NCI-H2196 treated with DMSO at 0.1 percent for 48 hours (cell line): ENCODE measurements around the gene WDR20.
"Not testable (repeated sequence)": the region's sequence is repeated elsewhere in the genome, so short reads cannot be mapped to it uniquely, and the experiment has no call there.

Experiments
- DNase-seq: peaks from one replicate; lab custom pipeline; 2025; ENCODE audit not compliant: unreplicated experiment; lab: John Stamatoyannopoulos, UW

Gene WDR20

DNA sequence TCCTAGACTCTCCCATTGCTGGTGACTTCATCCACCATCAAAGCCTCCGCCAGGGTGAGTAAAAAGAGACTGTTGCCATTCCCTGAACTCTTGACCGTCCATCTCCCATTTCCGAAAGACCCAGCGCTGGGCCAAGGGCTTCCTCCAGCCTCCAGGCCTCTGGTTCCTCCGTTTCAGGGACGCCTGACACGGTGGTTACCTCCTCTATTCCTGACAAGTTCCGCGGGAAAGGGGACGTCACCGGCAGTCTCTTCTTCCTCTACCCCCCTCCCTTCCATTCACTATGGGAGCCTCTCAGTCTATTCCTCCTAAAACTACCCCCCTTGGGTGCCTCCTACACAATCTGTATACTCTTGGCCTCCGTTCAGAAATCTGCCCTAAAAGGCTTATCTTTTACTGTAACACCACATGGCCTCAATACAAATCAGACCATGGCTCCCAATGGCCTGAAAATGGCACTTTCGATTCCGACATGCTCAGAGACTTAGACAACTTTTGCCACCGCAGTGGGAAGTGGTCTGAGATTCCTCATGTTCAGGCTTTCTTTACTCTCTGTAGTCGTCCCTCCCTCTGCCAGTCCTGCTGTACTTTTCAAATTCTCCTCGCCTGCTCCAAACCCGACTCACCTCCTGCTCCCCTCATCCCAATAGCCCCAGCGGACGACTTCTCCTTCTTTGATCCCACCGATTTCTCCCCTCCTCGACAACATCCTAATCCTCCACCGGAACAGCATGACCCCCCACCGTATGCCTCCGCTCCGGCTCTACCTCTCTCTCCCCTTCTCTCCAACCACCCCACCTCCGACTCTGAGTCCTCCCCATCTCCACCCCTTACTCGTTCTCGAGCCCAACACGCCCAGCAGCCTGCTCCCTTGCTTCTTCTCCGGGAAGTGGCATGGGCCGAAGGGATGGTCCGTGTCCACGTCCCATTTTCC lies 94.9 kb downstream of the WDR20 start:
- DNase-seq: no peak

- peak; percentile 0 for DNase-seq
Observed at GRCh38 chr14:102235275-102235897, 95.7 kb downstream of the WDR20 start.

DNA sequence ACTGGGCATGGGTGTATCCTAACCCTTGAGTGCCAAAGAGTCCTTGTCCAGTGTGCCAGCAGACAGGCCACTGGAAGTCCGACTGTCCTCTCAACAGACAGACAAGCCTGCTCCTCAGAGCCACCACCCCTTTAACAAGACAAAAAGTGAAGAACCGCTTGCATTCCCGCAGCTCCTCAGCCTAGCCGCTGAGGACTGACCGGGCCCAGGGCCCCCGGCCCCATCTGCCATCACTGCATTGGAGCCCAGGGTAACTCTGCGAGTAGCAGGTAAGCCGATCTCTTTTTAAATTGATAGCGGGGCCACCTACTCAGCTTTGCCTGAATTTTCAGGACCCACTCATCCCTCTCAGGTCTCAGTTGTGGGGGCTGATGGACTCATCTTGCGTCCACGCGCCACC lies 96.3 kb downstream of the WDR20 start:
- no peak for DNase-seq

DNA sequence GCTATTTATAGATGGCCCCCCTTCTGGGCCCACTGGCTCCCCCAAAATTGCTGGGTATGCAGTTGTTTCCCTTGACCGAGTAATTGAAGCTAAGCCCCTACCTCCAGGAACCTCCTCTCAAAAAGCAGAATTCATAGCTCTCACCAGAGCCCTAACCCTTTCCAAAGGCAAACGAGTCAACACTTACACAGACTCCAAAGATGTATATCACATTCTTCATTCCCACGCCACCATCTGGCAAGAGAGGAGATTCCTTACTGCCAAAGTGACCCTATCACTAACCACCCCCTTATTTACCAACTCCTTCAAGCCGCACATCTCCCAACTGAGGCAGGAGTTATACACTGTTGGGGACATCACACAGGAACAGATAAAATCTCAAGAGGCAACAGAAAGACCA lies 98.4 kb downstream of the WDR20 start:
- DNase-seq: no peak

DNA sequence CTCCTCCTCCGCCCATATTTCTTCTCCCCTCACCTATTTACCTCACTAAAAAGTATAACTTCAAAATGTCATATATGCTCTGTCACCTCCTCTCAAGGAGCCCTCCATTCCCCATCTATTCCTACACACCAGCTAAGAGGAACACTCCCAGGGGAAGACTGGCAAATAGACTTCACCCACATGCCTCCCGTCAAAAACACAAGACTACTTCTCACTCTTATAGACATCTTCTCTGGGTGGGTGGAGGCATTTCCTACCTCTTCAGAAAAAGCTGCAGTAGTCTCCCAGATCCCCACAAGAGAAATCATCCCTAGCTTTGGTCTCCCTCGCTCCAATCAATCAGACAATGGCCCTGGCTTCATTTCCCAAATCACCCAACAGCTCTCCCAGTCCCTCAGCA lies 99.1 kb downstream of the WDR20 start:
- no peak for DNase-seq

- DNase-seq: no peak
Observed at GRCh38 chr14:102239231-102239630, 99.5 kb downstream of the WDR20 start.

DNA sequence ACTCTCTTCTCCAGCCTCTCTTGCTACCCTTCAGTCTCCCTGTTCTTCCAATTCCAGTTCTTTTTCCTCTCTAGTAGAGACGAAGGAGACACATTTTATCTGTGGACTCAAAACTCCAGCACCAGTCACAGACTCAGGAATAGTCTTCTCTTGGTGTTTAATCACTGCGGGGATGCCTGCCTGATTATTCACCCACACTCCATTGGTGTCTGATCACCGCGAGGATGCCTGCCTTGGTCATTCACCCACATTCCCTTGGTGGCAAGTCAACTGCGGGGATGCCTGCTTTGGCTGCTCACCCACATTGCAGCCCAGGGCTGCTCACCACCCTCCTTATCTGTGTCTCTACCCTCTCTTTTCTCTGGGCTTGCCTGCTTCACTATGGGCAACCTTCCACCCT lies 100.8 kb downstream of the WDR20 start:
- not testable (repeated sequence) for DNase-seq

DNA sequence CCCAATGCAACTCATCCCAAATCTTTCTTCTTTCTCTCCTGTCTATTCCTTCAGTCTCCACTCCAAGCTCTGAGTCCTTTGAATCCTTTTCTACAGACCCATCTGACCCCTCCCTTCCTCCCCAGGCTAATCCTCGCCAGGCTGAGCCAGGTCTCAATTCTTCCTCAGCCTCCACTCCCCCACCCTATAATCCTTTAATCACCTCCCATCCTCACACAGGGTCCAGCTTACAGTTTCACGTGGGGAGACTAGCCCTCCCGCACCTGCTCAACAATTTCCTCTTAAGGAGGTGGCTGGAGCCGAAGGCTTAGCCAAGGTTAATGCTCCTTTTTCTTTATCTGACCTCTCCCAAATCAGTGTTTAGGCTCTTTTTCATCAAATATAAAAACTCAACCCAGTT lies 101.5 kb downstream of the WDR20 start:
- DNase-seq: no peak

DNA sequence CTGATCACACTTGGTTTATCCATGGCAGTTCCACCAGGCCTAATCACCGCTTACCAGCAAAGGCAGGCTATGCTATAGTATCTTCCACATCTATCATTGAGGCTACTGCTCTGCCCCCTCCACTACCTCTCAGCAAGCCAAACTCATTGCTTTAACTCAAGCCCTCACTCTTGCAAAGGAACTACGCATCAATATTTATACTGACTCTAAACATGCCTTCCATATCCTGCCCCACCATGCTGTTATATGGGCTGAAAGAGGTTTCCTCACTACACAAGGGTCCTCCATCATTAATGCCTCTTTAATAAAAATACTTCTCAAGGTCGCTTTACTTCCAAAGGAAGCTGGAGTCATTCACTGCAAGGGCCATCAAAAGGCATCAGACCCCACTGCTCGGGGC lies 104.1 kb downstream of the WDR20 start:
- not testable (repeated sequence) for DNase-seq

DNA sequence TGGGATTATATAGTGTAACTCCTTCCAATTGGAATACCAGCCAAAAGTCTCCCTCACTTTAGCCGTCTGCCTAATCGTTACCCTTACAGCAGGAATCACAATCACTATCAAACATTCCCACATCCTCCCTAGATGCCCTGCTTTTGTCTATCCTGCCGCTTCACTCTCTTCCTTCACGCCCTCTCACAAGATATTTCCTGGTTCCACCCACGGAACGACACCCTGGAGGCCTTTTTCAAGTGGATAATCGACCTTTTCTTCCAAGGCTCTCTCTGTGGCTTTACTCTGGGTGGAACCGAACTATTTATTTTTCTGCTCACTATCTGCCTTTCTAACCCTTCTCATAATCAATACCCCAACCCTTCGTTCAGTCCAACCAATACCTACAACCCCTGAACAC lies 106.4 kb downstream of the WDR20 start:
- no peak for DNase-seq

GRCh38 chr14:102248121-102248520 lies 108.4 kb downstream of the WDR20 start:
- DNase-seq: no peak

DNA sequence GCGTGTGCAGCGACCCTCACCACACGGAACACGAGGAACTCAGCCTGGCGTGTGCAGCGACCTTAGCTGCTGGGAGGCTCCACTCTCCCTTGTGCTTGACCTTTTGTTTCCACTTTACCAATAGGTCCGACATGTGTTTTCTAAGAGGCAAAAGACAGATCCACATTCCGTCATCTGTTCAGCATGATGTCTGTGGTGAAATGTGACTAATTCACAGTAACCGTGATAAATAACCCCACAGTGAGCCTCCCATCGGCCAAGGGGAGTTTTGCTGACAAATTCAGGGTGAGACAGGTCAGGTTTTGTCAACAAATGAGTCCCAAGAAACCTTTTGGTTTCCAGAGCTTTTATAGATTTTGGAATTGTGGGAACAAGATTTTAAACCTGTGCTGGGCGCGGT lies 109.3 kb downstream of the WDR20 start:
- no peak for DNase-seq

GRCh38 chr14:102249981-102250380 lies 110.3 kb downstream of the WDR20 start:
- DNase-seq: no peak

DNA sequence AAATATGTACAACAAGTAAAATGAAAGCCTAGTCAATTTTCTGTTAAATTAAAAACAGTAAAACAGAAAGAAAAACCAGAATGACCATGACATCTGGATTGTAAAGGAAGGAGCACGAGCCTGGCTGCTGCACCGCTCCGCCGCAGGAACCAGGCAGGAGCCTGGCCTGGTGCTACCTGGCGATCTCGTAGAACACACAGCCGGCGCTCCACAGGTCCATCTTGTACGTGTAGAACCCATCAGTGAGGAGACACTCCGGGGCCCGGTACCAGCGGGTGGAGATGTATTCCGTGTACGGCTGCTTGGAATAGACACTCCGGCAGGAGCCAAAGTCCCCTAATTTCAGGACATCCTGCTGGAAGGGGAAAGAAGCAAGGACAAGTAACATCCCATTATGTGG lies 110.9 kb downstream of the WDR20 start:
- no peak for DNase-seq

- DNase-seq: no peak
Observed at GRCh38 chr14:102251161-102251560, 111.5 kb downstream of the WDR20 start.

DNA sequence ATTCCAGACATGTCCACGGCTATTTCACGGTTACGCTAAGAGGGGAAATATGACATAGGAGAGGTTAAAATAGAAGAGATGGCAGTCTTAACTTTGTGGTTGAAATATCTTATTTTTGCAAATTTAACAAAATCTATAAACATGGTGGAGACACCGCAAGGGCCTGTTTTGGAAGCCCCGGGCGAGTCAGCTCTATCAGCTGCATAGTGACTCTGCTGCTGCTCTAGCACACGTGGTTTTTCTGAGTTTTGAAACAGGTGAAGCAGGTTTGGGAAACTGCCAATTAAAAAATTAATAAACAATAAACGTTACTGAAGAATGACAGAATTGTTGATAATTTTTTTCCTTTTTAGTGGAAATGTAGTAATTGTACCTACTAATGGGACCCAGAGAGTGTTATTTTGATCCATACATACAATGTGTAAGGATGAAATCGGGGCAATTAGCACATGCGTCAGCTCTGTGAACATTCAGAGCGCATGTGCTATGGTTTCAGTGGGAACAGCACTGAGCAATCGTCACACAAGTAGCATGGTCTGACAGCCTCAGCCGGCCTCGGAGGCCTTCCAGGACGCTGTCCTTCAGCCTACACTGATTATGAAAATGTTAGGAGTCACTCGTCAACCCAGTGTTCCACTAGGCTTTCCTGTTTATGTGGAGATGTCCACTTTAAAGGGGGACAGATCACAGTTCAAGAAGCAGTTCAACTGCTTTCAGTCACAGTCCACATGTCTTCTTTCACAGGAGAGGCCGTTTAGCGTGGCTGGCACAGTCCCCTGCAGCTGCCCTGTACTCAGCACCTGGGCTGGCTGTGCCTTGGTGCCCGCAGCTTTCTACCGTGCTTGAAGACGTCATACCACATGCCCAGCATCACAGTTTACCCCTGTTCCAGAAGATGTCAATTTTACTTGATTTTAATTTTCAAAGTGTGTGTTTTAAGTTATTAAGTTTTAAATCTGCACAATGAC lies 113.4 kb downstream of the WDR20 start:
- DNase-seq: no peak

DNA sequence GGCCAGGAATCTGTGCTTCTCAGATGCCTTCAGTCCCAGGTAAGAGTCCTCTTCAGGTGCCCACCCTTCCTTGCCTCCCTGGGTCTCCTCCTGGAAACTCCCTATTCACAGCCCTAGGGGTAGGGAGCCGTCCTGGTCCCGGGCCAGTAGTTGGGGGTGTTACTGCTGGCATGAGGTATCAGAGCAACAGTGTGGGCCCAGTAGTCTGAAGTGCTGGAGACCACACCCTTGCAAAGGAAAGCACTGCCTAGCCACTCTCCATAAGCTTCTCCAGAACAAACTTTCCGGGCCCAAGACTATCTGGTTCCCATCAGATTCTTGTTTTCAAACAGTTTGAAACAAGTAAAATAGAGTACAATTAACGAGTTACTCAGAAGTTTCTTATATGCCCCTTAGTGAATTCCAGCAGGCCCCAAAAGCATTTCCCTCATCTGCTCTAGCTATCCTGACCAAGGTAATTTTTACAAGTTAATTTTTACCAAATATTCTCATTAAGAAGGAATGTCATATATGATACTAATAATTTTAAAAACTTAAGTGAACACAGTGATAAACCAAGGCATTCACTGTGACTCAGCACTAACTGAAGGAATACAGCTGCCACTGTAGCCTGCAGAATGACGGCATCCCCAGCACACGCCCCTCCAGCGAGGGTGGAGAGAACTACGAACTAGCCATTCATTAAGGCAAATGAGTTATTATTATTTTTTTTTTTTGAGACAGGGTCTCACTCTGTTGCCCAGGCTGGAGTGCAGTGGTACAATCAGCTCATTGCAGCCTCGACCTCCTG lies 115.9 kb downstream of the WDR20 start:
- DNase-seq: no peak

GRCh38 chr14:102256716-102257115 lies 117.0 kb downstream of the WDR20 start:
- no peak for DNase-seq

- DNase-seq: no peak
Observed at GRCh38 chr14:102258136-102258535, 118.4 kb downstream of the WDR20 start.
